ENCODE data around the gene PSPH.
"Not testable (repeated sequence)": the region's sequence is repeated elsewhere in the genome, so short reads cannot be mapped to it uniquely, and the experiment has no call there.

The PSPH gene

DNA sequence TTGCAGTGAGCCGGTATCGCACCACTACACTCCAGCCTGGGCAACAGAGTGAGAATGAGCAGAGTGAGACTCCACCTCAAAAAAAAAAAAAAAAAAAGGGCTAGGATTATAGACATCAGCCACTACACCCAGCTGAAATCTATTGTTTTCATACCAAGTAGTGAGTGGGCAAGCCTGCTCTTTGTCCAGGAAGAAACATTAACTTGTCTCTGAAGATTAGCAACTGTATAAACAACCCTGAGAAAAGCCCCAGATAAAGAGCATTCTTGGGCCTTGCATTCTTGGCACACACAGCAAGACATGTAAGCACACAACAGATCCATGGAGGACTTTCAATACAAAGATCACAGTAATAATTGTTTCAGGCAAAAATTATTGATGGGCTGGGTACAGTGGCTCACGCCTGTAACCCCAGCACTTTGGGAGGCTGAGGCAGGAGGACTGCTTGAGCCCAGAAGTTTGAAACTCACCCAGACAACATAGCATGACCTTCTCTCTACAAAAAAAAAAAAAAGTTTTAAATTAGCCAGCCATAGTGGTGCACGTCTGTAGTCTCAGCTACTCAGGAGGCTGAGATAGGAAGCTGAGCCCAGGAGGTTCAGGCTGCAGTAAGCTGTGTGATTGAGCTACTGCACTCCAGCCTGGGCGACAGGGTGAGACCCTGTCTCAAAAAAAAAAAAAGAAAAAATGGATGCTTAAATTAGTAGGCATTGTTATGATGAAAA lies 4.4 kb downstream of the PSPH start:
- TF ChIP-seq JUND (IDR thresholded peaks at IDR 0.05; ENCODE audit: low read depth), result no peak
- DNase-seq (ENCODE audit: low read depth in 1 of 2, low spot score in 1 of 2), result peak in 1 of 2 experiments; percentile 38
- in situ Hi-C loops (cut with HindIII; ENCODE audit: low pct_unique_long_range_greater_than_20kb, low sequenced_read_pairs), result no loop called here

DNA sequence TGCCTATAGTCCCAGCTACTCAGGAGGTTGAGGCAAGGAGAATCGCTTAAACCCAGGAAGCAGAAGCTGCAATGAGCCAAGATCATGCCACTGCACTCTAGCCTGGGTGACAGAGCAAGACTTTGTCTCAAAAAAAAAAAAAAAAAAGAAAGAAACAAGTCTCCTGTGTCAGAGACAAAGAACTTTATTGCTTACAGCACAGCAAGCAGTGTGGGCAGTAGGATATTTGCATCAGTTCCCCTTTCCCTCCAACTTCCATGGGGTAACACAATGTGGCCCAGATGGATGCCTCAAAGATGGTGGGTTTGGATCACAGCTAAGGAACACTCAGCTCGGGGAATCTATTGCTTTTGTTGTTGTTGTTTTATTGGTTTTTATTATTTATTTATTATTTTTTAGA lies 5.5 kb downstream of the PSPH start:
- in situ Hi-C loops (cut with HindIII; ENCODE audit: low pct_unique_long_range_greater_than_20kb, low sequenced_read_pairs); DNase-seq (ENCODE audit: low read depth in 1 of 2, low spot score in 1 of 2): not testable (repeated sequence)

DNA sequence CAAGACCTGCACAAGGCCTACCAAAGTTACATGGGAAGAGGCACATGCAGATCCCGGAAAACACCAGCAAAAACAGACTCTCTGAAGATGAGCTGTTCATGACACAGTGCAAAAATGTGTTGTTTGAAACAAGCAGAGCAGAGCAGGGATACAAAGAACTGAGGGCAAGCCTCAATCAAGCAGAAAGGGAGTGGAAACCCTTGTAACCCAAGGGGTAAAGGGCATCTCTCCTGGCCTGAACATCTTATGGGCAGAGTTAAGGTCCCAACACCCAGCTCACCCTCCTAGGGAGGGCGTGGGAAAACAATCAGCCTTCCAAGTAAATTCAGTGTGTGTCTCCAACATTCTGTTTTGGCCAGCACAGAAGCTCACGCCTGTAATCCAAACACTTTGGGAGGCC lies 10.5 kb downstream of the PSPH start:
- no peak for TF ChIP-seq JUND (IDR thresholded peaks at IDR 0.05; ENCODE audit: low read depth)
- no peak for DNase-seq (ENCODE audit: low read depth in 1 of 2, low spot score in 1 of 2)
- in situ Hi-C loops (cut with HindIII; ENCODE audit: low pct_unique_long_range_greater_than_20kb, low sequenced_read_pairs), result no loop called here

DNA sequence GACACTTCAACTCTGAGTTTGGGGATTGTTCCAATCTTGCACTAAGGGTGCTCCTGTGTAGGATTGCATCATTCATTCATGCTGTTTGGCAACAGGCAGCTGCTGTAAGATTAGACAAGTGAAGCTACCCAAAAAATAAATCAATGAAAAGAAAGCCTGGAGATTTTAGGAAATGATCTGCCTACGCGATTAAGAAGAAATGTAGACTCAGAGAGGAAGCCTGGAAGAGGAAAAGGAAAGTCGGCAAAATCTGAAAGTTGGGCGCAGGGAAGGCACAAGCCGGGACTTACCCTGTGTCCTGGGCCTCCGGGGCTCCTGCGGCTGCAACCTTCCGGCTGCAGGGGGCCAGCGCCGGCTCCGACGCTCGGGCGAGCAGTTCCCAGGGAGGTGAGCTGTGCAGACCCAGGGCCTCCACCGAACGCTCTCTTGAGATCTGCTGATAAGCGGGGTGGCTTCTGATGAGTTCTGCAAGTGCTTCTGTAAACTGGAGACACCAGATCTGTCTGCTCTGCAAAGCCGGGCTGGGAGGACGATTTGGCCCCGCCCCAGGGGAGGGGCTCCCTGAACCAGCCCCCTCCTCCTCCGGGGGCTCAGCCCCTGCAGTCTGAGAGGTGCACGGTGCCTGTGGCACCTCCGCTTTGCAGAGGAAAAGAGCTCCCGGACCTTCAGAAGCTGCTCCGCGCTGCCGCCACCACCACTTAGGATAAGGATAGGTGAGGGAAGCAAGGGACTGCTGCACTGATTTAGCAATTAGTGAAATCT lies 17.4 kb downstream of the PSPH start:
- no peak for TF ChIP-seq JUND (IDR thresholded peaks at IDR 0.05; ENCODE audit: low read depth)
- DNase-seq (ENCODE audit: low read depth in 1 of 2, low spot score in 1 of 2), result peak; percentile 82 to 92
- in situ Hi-C loops (cut with HindIII; ENCODE audit: low pct_unique_long_range_greater_than_20kb, low sequenced_read_pairs), result no loop called here

DNA sequence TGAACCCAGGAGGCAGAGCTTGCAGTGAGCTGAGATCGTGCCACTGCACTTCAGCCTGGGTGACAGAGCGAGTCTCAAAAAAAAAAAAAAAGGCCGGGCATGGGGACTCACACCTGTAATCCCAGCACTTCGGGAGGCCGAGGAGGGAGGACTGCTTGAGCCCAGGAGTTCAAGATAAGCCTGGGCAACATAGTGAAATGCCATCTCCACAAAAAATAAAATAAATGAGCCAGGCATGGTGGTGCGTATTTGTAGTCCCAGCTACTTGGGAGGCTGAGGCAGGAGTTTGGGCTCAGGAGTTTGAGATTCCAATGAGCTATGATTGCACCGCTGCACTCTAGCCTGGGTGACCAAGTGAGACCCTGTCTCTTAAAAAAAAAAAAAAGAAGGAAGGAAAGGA lies 18.7 kb downstream of the PSPH start:
- in situ Hi-C loops (cut with HindIII; ENCODE audit: low pct_unique_long_range_greater_than_20kb, low sequenced_read_pairs); DNase-seq (ENCODE audit: low read depth in 1 of 2, low spot score in 1 of 2): not testable (repeated sequence)

DNA sequence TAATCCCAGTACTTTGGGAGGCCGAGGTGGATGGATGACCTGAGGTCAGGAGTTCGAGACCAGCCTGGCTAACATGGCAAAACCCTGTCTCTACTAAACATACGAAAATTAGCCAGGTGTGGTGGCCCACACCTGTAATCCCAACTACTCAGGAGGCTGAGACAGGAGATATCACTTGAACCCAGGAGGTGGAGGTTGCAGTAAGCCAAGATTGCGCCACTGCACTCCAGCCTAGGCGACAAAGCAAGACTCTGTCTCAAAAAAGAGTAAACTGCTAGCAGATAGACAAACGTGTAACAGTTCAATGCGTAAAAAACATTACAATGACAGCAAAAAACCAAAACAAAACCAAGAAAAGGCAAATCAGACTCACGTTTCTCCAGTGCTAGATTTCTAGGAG lies 19.7 kb downstream of the PSPH start:
- DNase-seq (ENCODE audit: low read depth in 1 of 2, low spot score in 1 of 2); in situ Hi-C loops (cut with HindIII; ENCODE audit: low pct_unique_long_range_greater_than_20kb, low sequenced_read_pairs): not testable (repeated sequence)

DNA sequence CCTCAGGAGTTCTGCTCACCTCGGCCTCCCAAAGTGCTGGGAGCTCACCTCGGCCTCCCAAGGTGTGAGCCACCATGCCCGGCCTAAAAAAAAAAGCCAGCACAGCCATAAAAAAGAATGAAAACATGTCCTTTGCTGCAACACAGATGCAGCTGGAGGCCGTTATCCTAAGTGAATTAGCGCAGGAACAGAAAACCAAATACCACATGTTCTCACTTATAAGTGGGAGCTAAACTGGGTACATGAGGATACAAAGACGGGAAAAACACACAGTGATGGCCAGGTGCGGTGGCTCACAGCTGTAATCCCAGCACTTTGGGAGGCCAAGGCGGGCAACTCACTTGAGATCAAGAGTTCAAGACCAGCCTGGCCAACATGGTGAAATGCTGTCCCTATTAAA lies 20.9 kb downstream of the PSPH start:
- in situ Hi-C loops (cut with HindIII; ENCODE audit: low pct_unique_long_range_greater_than_20kb, low sequenced_read_pairs), result no loop called here
- DNase-seq (ENCODE audit: low read depth in 1 of 2, low spot score in 1 of 2), result no peak
- no peak for TF ChIP-seq JUND (IDR thresholded peaks at IDR 0.05; ENCODE audit: low read depth)

DNA sequence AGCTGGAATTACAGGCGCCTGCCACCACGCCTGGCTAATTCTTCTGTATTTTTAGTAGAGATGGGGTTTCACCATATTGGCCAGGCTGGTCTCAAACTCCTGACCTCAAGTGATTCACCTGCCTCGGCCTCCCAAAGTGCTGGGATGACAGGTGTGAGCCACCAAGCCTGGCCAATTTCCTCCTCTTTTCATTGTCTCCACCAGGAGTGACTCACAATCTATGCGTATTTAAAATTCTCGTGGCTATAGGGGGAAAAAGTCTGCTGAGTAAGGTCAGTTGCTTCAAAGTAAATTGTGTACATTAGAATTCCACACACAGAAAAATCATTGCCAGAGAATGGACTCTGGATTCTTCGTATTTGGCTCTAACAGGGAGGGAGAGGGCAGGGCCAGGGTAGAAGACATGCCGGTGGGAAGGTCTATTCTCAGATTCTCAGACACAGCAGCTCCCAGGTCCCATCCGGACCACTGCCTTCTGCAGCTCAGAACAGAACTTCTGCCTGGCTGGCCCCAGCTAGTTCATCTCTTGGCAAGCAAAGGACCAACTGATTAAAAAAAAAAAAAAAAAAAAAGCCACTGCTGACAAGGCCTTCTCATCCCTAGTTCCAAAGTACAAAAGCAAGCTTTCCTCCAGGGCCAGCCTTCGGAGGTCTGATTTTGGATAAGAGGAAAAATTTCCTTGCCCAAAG lies 22.2 kb downstream of the PSPH start:
- DNase-seq (ENCODE audit: low read depth in 1 of 2, low spot score in 1 of 2), result peak in 1 of 2 experiments; percentile 32
- no peak for TF ChIP-seq JUND (IDR thresholded peaks at IDR 0.05; ENCODE audit: low read depth)
- in situ Hi-C loops (cut with HindIII; ENCODE audit: low pct_unique_long_range_greater_than_20kb, low sequenced_read_pairs), result no loop called here

DNA sequence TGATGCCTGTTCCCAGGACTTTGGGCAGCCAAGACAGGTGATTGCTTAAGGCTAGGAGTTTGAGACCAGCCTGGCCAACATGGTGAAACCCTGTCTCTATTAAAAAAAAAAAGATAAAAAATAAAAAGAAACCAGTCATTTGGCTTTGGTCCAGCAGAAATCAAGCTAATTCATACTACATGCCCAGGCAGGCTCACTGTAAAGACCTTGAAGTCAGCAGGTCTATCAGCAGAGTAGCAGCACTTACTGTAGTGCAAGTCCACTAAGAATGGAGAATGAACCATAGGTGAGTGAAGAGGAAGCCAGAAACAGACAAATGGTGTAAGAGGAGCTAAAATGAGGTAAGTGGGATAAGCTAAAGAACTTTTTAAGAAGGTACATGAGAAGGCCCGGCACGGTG lies 24.7 kb downstream of the PSPH start:
- no peak for TF ChIP-seq JUND (IDR thresholded peaks at IDR 0.05; ENCODE audit: low read depth)
- in situ Hi-C loops (cut with HindIII; ENCODE audit: low pct_unique_long_range_greater_than_20kb, low sequenced_read_pairs), result no loop called here
- no peak for DNase-seq (ENCODE audit: low read depth in 1 of 2, low spot score in 1 of 2)

DNA sequence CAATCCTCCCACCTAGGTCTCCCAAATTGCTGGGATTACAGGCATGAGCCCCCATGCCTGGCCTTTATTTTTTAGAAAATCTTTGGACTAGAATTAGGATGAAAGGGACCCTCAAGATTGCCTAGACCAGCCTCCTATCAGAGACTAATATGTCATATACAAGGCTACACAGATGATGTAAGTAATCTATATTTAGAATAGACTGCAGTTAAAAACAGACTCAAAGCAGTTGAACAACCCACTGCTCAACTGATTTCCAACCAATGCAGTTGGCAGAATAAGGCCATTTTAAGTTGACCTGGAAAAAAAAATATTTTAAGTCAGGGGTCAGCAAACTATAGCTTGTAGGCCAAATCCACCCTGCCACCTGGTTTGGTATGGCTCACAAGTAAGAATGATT lies 27.7 kb downstream of the PSPH start:
- TF ChIP-seq JUND (IDR thresholded peaks at IDR 0.05; ENCODE audit: low read depth), result no peak
- DNase-seq (ENCODE audit: low read depth in 1 of 2, low spot score in 1 of 2), result no peak
- in situ Hi-C loops (cut with HindIII; ENCODE audit: low pct_unique_long_range_greater_than_20kb, low sequenced_read_pairs), result no loop called here

DNA sequence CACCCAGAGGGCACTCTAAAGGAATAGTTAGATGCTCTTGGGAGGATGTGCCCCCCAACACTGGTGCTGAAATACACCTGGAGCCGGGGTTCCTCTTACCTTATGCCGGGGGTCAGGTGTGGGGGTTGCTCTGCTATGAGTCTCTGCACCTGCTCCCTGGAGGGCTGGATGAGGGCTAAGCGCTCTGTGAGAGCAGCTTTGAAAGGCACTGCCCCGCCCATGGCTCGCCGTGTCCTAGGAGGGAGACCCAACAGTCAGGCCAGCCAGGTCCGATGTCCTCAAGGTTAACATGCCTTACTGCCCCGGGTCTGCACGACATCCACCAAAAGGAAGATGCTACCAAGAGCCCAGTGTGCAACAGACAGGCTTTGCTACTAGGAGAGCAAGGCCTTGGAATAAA lies 31.7 kb downstream of the PSPH start:
- in situ Hi-C loops (cut with HindIII; ENCODE audit: low pct_unique_long_range_greater_than_20kb, low sequenced_read_pairs), result no loop called here
- TF ChIP-seq JUND (IDR thresholded peaks at IDR 0.05; ENCODE audit: low read depth), result no peak
- no peak for DNase-seq (ENCODE audit: low read depth in 1 of 2, low spot score in 1 of 2)

DNA sequence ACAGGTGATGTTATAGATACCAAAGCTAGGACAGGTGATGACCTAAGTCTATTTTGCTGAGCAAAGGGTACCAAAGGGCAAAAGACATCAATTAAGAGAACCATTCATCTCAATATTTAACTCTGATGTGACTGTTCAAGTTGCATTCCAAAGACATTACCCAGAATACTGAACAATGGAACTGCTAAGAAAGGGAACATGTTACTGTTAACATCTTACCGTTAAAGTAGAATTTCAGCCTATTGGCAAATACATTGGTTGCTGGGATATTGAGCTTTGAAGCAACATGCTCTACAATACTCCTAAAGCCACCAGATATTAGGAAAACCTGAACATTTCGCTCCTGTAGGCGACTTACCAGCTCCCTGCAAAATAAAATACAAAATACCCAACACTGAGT lies 34.2 kb downstream of the PSPH start:
- in situ Hi-C loops (cut with HindIII; ENCODE audit: low pct_unique_long_range_greater_than_20kb, low sequenced_read_pairs); DNase-seq (ENCODE audit: low read depth in 1 of 2, low spot score in 1 of 2): not testable (repeated sequence)

DNA sequence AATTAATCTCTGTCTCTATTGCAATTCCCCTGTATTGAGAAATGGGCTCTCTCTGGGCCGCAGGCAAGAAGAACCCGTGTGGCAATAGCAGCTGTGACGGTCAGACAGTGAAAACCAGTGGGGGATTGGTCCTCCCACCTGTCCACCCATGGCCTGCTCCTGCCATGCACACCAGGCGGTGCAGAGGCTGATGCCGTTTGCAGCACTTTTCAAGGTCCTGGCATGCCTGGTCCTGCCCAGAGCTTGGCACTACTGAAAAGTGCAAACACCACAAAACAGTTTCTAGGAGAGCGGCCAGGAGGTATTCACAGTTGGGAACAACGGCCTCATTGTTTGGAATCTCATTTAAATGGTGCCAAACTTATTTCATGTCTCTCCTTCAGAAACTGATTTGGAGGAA lies 41.5 kb downstream of the PSPH start:
- peak in 1 of 2 experiments; percentile 96 for DNase-seq (ENCODE audit: low read depth in 1 of 2, low spot score in 1 of 2)
- in situ Hi-C loops (cut with HindIII; ENCODE audit: low pct_unique_long_range_greater_than_20kb, low sequenced_read_pairs), result no loop called here
- TF ChIP-seq JUND (IDR thresholded peaks at IDR 0.05; ENCODE audit: low read depth), result no peak

All from T47D (cell line).